ENCODE measurements around the gene ASB10. TPM values are rescaled to one million over a fixed set of nuclear protein-coding genes. Genes with fewer than 3 reads are reported as not detected.

The ASB10 gene
- total and polyA plus RNA-seq, 2 of the 8 experiments (the other 6 are each of a cell fraction or from before 2014, with no cell fraction given): not detected

- Histone ChIP-seq H2BK120ac (replicated peaks; ENCODE audit: low read depth, low read length) (no peak overlapping the region), H3K79me1 (ENCODE audit: low read depth, low read length) (no peaks in the 10 kb centered on the region), H2BK5ac (ENCODE audit: low read depth, low read length) (no peak overlapping the region; the same call in 1 of the 2 replicates), H3K14ac (ENCODE audit: insufficient read length) (no peak overlapping the region), H3K9me3 (ENCODE audit: insufficient read depth in 2 of 2, low read depth in 1 of 2, low read length in 1 of 2) (no peaks in the 10 kb centered on the region), H3K4me1 (replicated peaks in 1 of 4; ENCODE audit: control insufficient read depth in 3 of 4, insufficient read depth in 4 of 4, low read length in 3 of 4) (peaks cover 0 to 22% (median 7%) of the 10 kb centered on the region in 4 experiments; a peak in 6 of 7 replicates), H4K20me1 (replicated peaks in 1 of 2; ENCODE audit: control insufficient read depth in 1 of 2, insufficient read depth in 2 of 2, low read length in 2 of 2) (peaks cover 10 to 30% of the 10 kb centered on the region in 2 experiments), H3K79me2 (ENCODE audit: control insufficient read depth in 1 of 2, insufficient read depth in 2 of 2, low read length in 2 of 2) (no peaks in the 10 kb centered on the region), H4K5ac (ENCODE audit: insufficient read length, low read depth, low read length) (peak overlapping the region; percentile 4), H4K8ac (ENCODE audit: extremely low read depth, insufficient read depth, low read length) (no peak overlapping the region; the same call in 1 of the 2 replicates), H3K36me3 (ENCODE audit: control insufficient read depth in 2 of 4, insufficient read depth in 4 of 4, low read length in 3 of 4) (peaks cover 0 to 16% (median 0%) of the 10 kb centered on the region in 4 experiments; a peak in 2 of 8 replicates), H3K4ac (replicated peaks; ENCODE audit: insufficient read length, low read depth, low read length) (no peak overlapping the region), H4K91ac (replicated peaks; ENCODE audit: insufficient read length, low read length) (no peak overlapping the region), H3K9ac (replicated peaks in 1 of 4; ENCODE audit: extremely low read depth in 1 of 4, low read depth in 3 of 4, low read length in 3 of 4) (peak overlapping the region in 1 of 4 experiments; percentile 4; a peak in 1 of 7 replicates), H3K18ac (ENCODE audit: extremely low read depth, low read length) (peak overlapping the region; percentile 60; the same call in 1 of the 2 replicates), H2AK5ac (ENCODE audit: low read depth, low read length) (no peak overlapping the region), H3K23ac (ENCODE audit: insufficient read length) (no peak overlapping the region), H2BK12ac (ENCODE audit: low read depth, low read length) (no peak overlapping the region), H3K23me2 (ENCODE audit: low read depth, low read length) (peaks cover 5% of the 10 kb centered on the region; the same call in 1 of the 2 replicates), H2BK15ac (ENCODE audit: low read length) (no peak overlapping the region), H3K56ac (replicated peaks; ENCODE audit: insufficient read length, low read depth, low read length) (peak overlapping the region; percentile 36), H2BK20ac (ENCODE audit: low read length) (no peak overlapping the region), H2AFZ (ENCODE audit: low read length) (no peak overlapping the region), H3K27me3 (replicated peaks in 1 of 4; ENCODE audit: control insufficient read depth in 3 of 4, extremely low read depth in 1 of 4, insufficient read depth in 3 of 4, low read length in 3 of 4) (peaks cover 0 to 13% (median 4%) of the 10 kb centered on the region in 4 experiments; a peak in 5 of 7 replicates), H3K4me2 (ENCODE audit: insufficient read depth in 1 of 2, low read depth in 2 of 2, low read length in 2 of 2) (peak overlapping the region; percentile 47 to 92), H3K27ac (ENCODE audit: low read depth, low read length) (no peak overlapping the region), H3K4me3 (ENCODE audit: extremely low read depth in 1 of 4, insufficient read depth in 2 of 4, low read depth in 3 of 4, low read length in 4 of 4) (peak overlapping the region; percentile 29 to 75 (median 48))
- FAIRE-seq (no peak), DNase-seq (ENCODE audit: low read depth in 1 of 2, low spot score in 2 of 2) (peak in 1 of 2 experiments; percentile 82)
- POLR2A ChIA-PET (ENCODE audit: partially characterized antibody): interaction anchor here (0.6 to 2.0 kb wide), 9 partner anchors 9 to 51 kb away, joined by 3 to 7 read pairs (median 4); no protein-coding TSS in a partner anchor
- CTCF ChIA-PET (ENCODE audit: partially characterized antibody): interaction anchor here (0.6 to 11.7 kb wide), 16 partner anchors 10 to 126 kb away, joined by 3 to 197 read pairs (median 4); partner anchors contain the start of genes ABCF2 and GBX1
- WGBS, 2 experiments (ENCODE audit: extremely low coverage in 1 of 2, insufficient coverage in 1 of 2, insufficient read length in 1 of 2, insufficient replicate concordance in 2 of 2, low coverage in 1 of 2, low lambda C conversion rate in 2 of 2, missing lambda C conversion rate in 1 of 2): 1% methylated on average over 33 of the region's 58 CpGs; no CpG with 5 or more reads in 1 of the 2 experiments
- peak; percentile 3; the same call in 1 of the 2 replicates for TF ChIP-seq EGR1 (IDR thresholded peaks at IDR 0.05; ENCODE audit: borderline replicate concordance, low read depth, low read length)
- TF ChIP-seq KDM5A (IDR thresholded peaks at IDR 0.05; ENCODE audit: low read length): no peak
- no peak for TF ChIP-seq SIRT6 (IDR thresholded peaks at IDR 0.05; ENCODE audit: low read length)
- TF ChIP-seq RBBP5 (IDR thresholded peaks at IDR 0.05; ENCODE audit: borderline replicate concordance, low read depth, low read length): peak; percentile 70; the same call in 1 of the 2 replicates
- no peak for TF ChIP-seq POU5F1 (IDR thresholded peaks at IDR 0.05; ENCODE audit: low read depth, low read length)
- TF ChIP-seq ASH2L (IDR thresholded peaks at IDR 0.05; ENCODE audit: low read length): peak; percentile 1
- peak; percentile 81 for TF ChIP-seq MAX (IDR thresholded peaks at IDR 0.05)
- TF ChIP-seq EP300 (IDR thresholded peaks at IDR 0.05; ENCODE audit: borderline replicate concordance in 1 of 2, low read depth in 2 of 2, low read length in 2 of 2): no peak
- TF ChIP-seq KDM4A (IDR thresholded peaks at IDR 0.05; ENCODE audit: low read depth, low read length, severe bottlenecking): peak; percentile 41
- TF ChIP-seq KDM1A (IDR thresholded peaks at IDR 0.05; ENCODE audit: borderline replicate concordance, low read length): no peak
- TF ChIP-seq SUZ12 (IDR thresholded peaks at IDR 0.05; ENCODE audit: low read length): 0 out of 2 replicates have a peak, but pooled peaks have one; percentile 30
Observed at GRCh38 chr7:151125846-151126481, 61.1 kb downstream of the ASB10 start.
